ENCODE measurements around the gene ACP2. TPM values are rescaled to one million over a fixed set of nuclear protein-coding genes. Genes with fewer than 3 reads are reported as not detected.

The ACP2 gene
- total RNA-seq, 1 donor from 2014 or later: 63.3 TPM

DNA sequence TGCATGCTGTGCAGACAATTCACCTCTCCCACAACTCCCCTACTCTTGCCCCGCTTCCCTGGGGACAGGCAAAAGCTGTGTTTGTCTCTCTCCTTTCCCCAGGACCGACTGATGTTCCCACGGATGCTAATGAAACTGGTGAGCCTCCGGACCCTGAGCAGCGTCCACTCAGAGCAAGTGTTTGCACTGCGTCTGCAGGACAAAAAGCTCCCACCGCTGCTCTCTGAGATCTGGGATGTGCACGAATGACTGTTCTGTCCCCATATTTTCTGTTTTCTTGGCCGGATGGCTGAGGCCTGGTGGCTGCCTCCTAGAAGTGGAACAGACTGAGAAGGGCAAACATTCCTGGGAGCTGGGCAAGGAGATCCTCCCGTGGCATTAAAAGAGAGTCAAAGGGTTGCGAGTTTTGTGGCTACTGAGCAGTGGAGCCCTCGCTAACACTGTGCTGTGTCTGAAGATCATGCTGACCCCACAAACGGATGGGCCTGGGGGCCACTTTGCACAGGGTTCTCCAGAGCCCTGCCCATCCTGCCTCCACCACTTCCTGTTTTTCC, 19.9 kb upstream of the ACP2 start:
- Histone ChIP-seq H3K4me3 (peak overlapping the region; percentile 81 to 90), H3K27me3 (no peaks in the 10 kb centered on the region), H3K27ac (peak overlapping the region; percentile 86 to 95), H3K36me3 (no peaks in the 10 kb centered on the region), H3K9me3 (no peaks in the 10 kb centered on the region), H3K4me1 (peaks cover 10 to 19% of the 10 kb centered on the region in 2 donors)
- intact Hi-C loops (cut with DNase I): loop anchor here (1.0 kb wide), 4 partner anchors 20 to 140 kb away; partner anchors contain the start of genes ACP2, DDB2 and SLC39A13
- DNase-seq (ENCODE audit: low spot score in 2 of 2): no peak
- TF ChIP-seq, protein P1, sequence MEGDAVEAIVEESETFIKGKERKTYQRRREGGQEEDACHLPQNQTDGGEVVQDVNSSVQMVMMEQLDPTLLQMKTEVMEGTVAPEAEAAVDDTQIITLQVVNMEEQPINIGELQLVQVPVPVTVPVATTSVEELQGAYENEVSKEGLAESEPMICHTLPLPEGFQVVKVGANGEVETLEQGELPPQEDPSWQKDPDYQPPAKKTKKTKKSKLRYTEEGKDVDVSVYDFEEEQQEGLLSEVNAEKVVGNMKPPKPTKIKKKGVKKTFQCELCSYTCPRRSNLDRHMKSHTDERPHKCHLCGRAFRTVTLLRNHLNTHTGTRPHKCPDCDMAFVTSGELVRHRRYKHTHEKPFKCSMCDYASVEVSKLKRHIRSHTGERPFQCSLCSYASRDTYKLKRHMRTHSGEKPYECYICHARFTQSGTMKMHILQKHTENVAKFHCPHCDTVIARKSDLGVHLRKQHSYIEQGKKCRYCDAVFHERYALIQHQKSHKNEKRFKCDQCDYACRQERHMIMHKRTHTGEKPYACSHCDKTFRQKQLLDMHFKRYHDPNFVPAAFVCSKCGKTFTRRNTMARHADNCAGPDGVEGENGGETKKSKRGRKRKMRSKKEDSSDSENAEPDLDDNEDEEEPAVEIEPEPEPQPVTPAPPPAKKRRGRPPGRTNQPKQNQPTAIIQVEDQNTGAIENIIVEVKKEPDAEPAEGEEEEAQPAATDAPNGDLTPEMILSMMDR (IDR thresholded peaks at IDR 0.05): no peak

DNA sequence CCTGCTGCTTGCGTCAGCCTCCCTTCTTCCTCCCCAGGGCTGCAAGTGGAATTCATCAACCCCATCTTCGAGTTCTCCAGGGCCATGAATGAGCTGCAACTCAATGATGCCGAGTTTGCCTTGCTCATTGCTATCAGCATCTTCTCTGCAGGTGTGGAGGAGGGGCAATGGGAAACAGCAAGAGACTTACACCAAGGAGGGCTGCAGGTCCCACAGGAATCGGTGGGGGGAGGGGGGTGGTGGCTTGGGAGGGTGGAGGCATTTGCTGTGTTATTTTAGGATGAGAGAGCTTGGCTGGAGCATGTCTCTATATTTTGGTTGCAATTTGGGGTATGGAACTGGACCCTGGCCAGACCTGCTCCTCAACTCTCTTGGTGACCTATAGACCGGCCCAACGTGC, 19.3 kb upstream of the ACP2 start:
- Histone ChIP-seq H3K27me3 (no peaks in the 10 kb centered on the region), H3K36me3 (no peaks in the 10 kb centered on the region), H3K9me3 (no peaks in the 10 kb centered on the region), H3K4me1 (peaks cover 10 to 19% of the 10 kb centered on the region in 2 donors), H3K4me3 (no peak overlapping the region), H3K27ac (peak overlapping the region in 1 of 2 donors; percentile 86)
- TF ChIP-seq, protein P1 (IDR thresholded peaks at IDR 0.05): no peak
- no peak for DNase-seq (ENCODE audit: low spot score in 2 of 2)
- intact Hi-C loops (cut with DNase I): no loop called here

DNA sequence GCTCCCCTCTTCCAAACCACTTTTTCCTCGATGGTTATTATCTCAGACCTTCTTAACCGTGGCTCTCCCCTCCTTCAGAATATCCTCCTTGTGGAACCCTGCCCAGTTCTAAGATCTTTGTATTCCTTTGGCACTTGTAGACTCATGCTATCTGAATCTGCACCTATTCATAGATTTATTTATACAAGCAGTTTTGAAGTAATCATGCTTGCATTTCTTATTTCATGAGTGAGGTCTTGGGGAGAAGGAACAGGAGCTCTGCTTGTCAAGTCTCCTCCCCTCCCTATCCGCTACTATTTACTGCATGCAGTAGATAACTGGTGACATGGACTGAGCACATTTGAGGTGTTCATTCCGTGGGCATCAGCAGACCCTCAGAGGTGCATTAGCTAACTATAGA, 15.9 kb upstream of the ACP2 start:
- DNase-seq (ENCODE audit: low spot score in 2 of 2): no peak
- H3K36me3 ChIP-seq: no peaks in the 10 kb centered on the region
- TF ChIP-seq, protein P1 (IDR thresholded peaks at IDR 0.05): no peak
- H3K4me1 ChIP-seq: peaks cover 6 to 7% of the 10 kb centered on the region in 2 donors
- intact Hi-C loops (cut with DNase I): no loop called here
- H3K4me3 ChIP-seq: no peak overlapping the region
- no peaks in the 10 kb centered on the region for H3K9me3 ChIP-seq
- H3K27me3 ChIP-seq: no peaks in the 10 kb centered on the region
- H3K27ac ChIP-seq: no peak overlapping the region

DNA sequence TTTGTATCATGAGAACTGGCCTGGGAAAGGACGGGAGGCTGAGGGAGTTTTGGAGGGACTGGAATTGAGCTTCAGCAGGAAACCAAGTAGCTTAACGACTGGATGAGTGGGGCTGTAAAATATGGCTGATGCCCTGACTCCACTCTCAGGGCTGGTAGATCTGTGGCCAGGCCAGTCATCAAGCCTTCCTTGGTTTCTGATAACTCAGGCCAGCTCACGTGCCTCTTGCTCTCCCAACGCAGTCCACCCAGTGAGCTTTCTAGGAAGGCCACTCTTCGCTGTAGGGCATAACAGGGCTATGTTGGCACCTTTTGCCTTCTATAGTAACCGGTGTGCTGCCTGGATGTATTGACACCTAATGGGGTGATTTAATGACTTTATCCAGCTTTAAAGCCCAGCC, 15.5 kb upstream of the ACP2 start:
- peaks cover 5 to 7% of the 10 kb centered on the region in 2 donors for H3K4me1 ChIP-seq
- H3K27ac ChIP-seq: no peak overlapping the region
- no peak overlapping the region for H3K4me3 ChIP-seq
- intact Hi-C loops (cut with DNase I): no loop called here
- no peaks in the 10 kb centered on the region for H3K27me3 ChIP-seq
- no peaks in the 10 kb centered on the region for H3K36me3 ChIP-seq
- TF ChIP-seq, protein P1 (IDR thresholded peaks at IDR 0.05): no peak
- no peak for DNase-seq (ENCODE audit: low spot score in 2 of 2)
- no peaks in the 10 kb centered on the region for H3K9me3 ChIP-seq

DNA sequence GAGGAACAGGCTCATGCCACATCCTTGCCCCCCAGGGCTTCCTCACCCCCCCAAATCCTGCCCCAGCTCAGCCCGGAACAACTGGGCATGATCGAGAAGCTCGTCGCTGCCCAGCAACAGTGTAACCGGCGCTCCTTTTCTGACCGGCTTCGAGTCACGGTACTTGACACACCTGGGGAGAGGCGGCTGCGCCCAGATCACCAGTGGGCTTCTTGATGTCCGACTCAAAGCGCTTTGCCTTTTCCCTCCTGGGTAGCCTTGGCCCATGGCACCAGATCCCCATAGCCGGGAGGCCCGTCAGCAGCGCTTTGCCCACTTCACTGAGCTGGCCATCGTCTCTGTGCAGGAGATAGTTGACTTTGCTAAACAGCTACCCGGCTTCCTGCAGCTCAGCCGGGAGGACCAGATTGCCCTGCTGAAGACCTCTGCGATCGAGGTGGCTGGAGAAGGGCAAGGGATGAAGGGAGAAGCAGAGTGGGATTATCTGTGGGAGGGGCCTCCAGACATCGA, 12.7 kb upstream of the ACP2 start:
- no peaks in the 10 kb centered on the region for H3K9me3 ChIP-seq
- no peaks in the 10 kb centered on the region for H3K36me3 ChIP-seq
- peaks cover 4 to 15% of the 10 kb centered on the region in 2 donors for H3K4me1 ChIP-seq
- H3K4me3 ChIP-seq: no peak overlapping the region
- intact Hi-C loops (cut with DNase I): no loop called here
- H3K27ac ChIP-seq: no peak overlapping the region
- TF ChIP-seq, protein P1 (IDR thresholded peaks at IDR 0.05): no peak
- no peaks in the 10 kb centered on the region for H3K27me3 ChIP-seq
- no peak for DNase-seq (ENCODE audit: low spot score in 2 of 2)

Measured in ascending aorta (tissue), 2 donors.